Gastroesophageal sphincter (tissue), 4 donors: ENCODE measurements around the gene PATJ. TPM values are rescaled to one million over a fixed set of nuclear protein-coding genes. Genes with fewer than 3 reads are reported as not detected.
"Not testable (repeated sequence)": the region's sequence is repeated elsewhere in the genome, so short reads cannot be mapped to it uniquely, and the experiment has no call there.

Source experiments
- ATAC-seq: fragments of 150-250 bp; one replicate; pipeline ENCODE4 v1.9.1; 2016; ENCODE audit warnings: mild to moderate bottlenecking, moderate library complexity
- H3K27ac ChIP-seq, 4 donors: fragments of 200-600 bp; sonication (generic) in 3 of 4; 1 replicate in 3 of 4; 2 replicates in 1 of 4; pipeline ENCODE4 v1.5.1; 2016 to 2019
- H3K27me3 ChIP-seq: fragments of 200-600 bp; sonication (generic); one replicate; pipeline ENCODE4 v1.5.1; 2019
- H3K36me3 ChIP-seq, 2 donors: fragments of 200-600 bp; sonication (generic); one replicate each; pipeline ENCODE4 v1.5.1; 2019; ENCODE audit warnings: control low read depth in 1 of 2
- H3K4me1 ChIP-seq, 3 donors: fragments of 200-600 bp; sonication (generic); 1 replicate in 2 of 3; 2 replicates in 1 of 3; pipeline ENCODE4 v1.5.1; 2016 to 2019; ENCODE audit warnings: control low read depth in 2 of 3
- H3K4me3 ChIP-seq, 2 donors: fragments of 200-600 bp; sonication (generic); one replicate each; pipeline ENCODE4 v1.5.1; 2019; ENCODE audit warnings: mild to moderate bottlenecking in 1 of 2, moderate library complexity in 1 of 2
- H3K9me3 ChIP-seq, 3 donors: fragments of 200-600 bp; sonication (generic); one replicate each; pipeline ENCODE4 v1.5.1; 2017 to 2019; ENCODE audit warnings: control low read depth in 2 of 3
- EP300 ChIP-seq: sonication (generic); formaldehyde crosslinking; IDR thresholded peaks from one replicate; pipeline ENCODE4 v1.6.1; 2017; ENCODE audit warnings: antibody characterized with exemption, mild to moderate bottlenecking
- POLR2A ChIP-seq, 2 donors: fragments of 450-650 bp; IDR thresholded peaks; one replicate each; pipeline ENCODE4 v1.6.1; 2017; ENCODE audit warnings: antibody characterized with exemption in 2 of 2, mild to moderate bottlenecking in 2 of 2, moderate library complexity in 1 of 2
- POLR2AphosphoS5 ChIP-seq: sonication (generic); formaldehyde crosslinking; IDR thresholded peaks from one replicate; pipeline ENCODE4 v1.6.1; 2017; ENCODE audit warnings: antibody characterized with exemption
- WGBS, 2 donors: methylation state at CpG; one replicate each; pipeline ENCODE4 v1.1.5; 2018; ENCODE audit warnings: low coverage in 1 of 2; 5-methylcytosine and 5-hydroxymethylcytosine counted together
- total RNA-seq, 4 donors: library from RNA; depleted of rRNA; stranded (reverse); fragments of >200 nt; gene quantifications; one replicate each; pipeline ENCODE4 v1.1.0, GENCODE V29; 2016
- TF ChIP-seq, protein P1 (sequence below), 4 experiments: fragments of 200-600 bp in 2 of 4; fragments of 450-650 bp in 2 of 4; sonication (generic) in 1 of 4; IDR thresholded peaks; one replicate each; pipeline ENCODE4 v1.5.1; 2017 to 2019; ENCODE audit warnings: antibody characterized with exemption in 4 of 4, mild to moderate bottlenecking in 2 of 4, moderate library complexity in 2 of 4

Gene PATJ
- total RNA-seq, 4 donors from 2014 or later: 34.8 to 59.0 (median 37.1) TPM

DNA sequence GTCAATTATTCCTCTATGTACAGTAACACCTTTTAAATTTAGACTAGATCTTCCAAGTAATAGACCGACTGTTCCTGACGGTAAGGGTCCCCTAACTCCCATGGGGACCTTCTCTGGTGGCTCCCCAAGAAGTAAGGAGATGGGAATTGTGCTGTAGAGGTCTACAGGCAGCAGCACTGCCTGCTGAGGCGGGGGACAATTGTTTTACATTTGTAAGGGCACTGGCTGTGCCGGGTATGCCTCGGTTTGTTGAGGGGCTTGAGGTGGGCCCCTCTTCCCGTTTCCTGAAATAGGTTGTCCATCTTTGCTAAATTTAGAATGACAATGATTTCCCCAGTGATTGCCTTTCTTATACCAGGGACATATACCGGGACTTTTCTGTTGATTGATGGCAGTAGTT is 439.3 kb downstream of the PATJ start:
- Histone ChIP-seq H3K9me3 (no peaks in the 10 kb centered on the region), H3K36me3 (no peaks in the 10 kb centered on the region), H3K4me1 (no peaks in the 10 kb centered on the region), H3K27me3 (peaks cover 3% of the 10 kb centered on the region), H3K27ac (no peak overlapping the region), H3K4me3 (no peak overlapping the region)
- 62 to 87% methylated on average over 3 to 5 of the region's 7 CpGs for WGBS, 2 donors
- no peak for ATAC-seq
- TF ChIP-seq EP300: no peak
- TF ChIP-seq, protein P1, sequence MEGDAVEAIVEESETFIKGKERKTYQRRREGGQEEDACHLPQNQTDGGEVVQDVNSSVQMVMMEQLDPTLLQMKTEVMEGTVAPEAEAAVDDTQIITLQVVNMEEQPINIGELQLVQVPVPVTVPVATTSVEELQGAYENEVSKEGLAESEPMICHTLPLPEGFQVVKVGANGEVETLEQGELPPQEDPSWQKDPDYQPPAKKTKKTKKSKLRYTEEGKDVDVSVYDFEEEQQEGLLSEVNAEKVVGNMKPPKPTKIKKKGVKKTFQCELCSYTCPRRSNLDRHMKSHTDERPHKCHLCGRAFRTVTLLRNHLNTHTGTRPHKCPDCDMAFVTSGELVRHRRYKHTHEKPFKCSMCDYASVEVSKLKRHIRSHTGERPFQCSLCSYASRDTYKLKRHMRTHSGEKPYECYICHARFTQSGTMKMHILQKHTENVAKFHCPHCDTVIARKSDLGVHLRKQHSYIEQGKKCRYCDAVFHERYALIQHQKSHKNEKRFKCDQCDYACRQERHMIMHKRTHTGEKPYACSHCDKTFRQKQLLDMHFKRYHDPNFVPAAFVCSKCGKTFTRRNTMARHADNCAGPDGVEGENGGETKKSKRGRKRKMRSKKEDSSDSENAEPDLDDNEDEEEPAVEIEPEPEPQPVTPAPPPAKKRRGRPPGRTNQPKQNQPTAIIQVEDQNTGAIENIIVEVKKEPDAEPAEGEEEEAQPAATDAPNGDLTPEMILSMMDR (IDR thresholded peaks at IDR 0.05): no peak
- TF ChIP-seq POLR2A (IDR thresholded peaks at IDR 0.05): no peak
- no peak for TF ChIP-seq POLR2AphosphoS5

DNA sequence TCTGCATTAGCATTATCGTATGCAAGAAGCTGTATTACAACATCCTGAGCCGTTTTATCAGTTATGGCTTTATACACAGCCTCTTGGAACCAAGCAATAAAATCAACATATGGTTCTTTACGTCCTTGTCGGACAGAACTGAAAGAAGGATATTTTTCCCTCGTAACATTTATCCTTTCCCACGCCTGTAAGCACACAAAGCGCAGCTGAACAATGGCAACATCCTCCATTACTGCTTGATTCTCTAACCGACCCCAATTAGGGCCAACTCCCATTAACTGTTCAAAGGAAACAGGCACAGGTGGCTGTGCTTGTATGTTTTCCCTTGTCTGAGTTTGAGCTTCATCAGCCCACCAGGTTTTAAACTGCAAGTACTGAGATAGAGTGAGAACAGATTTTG is 439.9 kb downstream of the PATJ start:
- 77 to 80% methylated on average over 7 to 8 of the region's 8 CpGs for WGBS, 2 donors
- H3K4me3 ChIP-seq, H3K27ac ChIP-seq, H3K27me3 ChIP-seq, ATAC-seq, H3K36me3 ChIP-seq, H3K9me3 ChIP-seq, H3K4me1 ChIP-seq: not testable (repeated sequence)

DNA sequence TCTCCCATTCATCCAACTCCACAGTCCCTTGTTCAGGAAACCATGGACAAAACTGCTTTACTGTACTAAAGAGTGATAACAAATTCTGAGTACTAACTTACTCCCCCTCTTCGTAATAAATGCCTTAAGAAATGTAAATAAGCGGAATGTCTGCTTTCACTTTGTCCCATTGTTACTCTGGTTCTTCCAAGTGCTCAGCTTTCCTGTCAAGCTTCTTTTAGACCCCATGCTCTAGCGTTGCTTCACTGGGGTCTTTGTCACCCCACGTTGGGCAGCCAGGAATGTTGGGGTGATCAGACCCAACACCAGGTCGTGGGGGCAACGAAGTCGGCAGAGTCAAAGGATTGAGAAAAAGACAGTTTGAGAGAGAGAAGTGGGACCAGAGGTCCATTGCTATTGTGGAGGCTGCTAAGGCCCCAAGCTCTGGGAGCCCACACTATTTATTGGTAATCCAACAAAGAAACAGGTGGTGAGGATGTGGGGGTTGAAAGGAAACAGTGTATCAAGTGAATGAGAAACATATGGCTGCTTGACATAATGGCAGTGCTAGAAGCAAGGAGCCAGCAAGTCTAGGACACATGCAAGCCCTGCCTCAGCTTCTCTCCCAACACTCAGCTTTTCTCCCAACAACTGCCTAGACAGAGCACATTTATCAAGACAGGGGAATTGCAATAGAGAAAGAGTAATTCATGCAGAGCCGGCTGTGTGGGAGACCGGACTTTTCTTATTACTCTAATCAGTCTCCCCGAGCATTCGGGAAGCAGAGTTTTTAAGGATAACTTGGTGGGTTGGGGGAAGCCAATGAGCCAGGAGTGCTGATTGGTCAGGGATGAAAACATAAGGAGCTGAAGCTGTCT is 441.1 kb downstream of the PATJ start:
- H3K4me3 ChIP-seq, ATAC-seq, H3K36me3 ChIP-seq, H3K27me3 ChIP-seq, H3K9me3 ChIP-seq, H3K4me1 ChIP-seq, H3K27ac ChIP-seq: not testable (repeated sequence)
- 45 to 52% methylated on average over 4 to 9 of the region's 11 CpGs for WGBS, 2 donors

DNA sequence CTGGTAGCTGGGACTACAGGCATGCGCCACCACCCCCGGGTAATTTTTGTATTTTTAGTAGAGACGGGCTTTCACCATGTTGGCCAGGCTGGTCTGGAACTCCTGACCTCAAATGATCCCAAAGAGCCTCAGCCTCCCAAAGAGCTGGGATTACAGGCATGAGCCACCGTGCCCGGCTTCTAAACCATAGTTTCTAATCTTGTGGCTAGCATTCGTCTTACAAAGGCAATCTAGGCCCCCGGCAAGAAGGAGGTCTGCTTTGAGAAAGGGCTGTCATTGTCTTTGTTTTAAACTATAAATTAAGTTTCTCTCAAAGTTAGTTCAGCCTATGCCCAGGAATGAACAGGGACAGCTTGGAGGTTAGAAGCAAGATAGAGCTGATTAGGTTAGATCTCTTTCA is 442.1 kb downstream of the PATJ start:
- H3K9me3 ChIP-seq: no peaks in the 10 kb centered on the region
- TF ChIP-seq POLR2A (IDR thresholded peaks at IDR 0.05) (no peak), POLR2AphosphoS5 (no peak), EP300 (no peak)
- TF ChIP-seq, protein P1 (IDR thresholded peaks at IDR 0.05): no peak
- H3K27me3 ChIP-seq: peaks cover 3% of the 10 kb centered on the region
- no peaks in the 10 kb centered on the region for H3K36me3 ChIP-seq
- H3K27ac ChIP-seq: no peak overlapping the region
- ATAC-seq: no peak
- WGBS, 2 donors: 72 to 84% methylated on average over 5 to 6 of the region's 7 CpGs
- no peak overlapping the region for H3K4me3 ChIP-seq
- no peaks in the 10 kb centered on the region for H3K4me1 ChIP-seq

DNA sequence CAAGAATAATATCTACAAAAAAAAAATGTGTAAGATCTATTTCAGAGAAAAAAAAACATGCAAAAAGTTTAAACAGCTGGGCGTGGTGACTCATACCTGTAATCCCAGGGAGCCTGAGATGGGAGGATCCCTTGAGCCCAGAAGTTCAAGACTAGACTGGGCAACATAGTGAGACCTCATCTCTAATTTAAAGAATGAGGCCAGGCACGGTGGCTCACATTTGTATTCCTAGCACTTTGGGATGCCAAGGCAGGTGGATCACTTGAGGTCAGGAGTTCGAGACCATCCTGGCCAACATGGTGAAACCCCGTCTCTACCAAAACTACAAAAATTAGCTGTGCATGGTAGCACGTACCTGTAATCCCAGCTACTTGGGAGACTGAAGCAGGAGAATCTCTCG is 443.0 kb downstream of the PATJ start:
- H3K9me3 ChIP-seq, H3K4me3 ChIP-seq, H3K4me1 ChIP-seq, ATAC-seq, H3K27ac ChIP-seq, H3K27me3 ChIP-seq, H3K36me3 ChIP-seq: not testable (repeated sequence)
- WGBS, 2 donors: 91 to 96% methylated on average over 4 to 5 of the region's 6 CpGs

DNA sequence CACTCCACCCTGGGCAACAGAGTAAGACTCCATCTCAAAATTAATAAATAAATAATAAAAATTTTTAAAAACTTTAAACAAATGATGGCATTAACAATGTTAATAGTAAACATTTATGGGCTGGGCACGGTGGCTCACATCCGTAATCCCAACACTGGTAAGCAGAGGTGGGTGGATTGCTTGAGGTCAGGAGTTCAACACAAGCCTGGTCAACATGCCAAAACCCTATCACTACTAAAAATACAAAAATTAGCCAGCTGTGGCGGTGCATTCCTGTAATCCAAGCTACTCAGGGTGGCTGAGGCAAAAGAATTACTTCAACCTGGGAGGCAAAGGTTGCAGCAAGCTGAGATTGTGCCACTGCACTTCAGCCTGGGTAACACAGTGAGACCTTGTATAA is 443.4 kb downstream of the PATJ start:
- Histone ChIP-seq H3K9me3 (no peaks in the 10 kb centered on the region), H3K4me1 (no peaks in the 10 kb centered on the region), H3K27ac (no peak overlapping the region), H3K36me3 (no peaks in the 10 kb centered on the region), H3K4me3 (no peak overlapping the region), H3K27me3 (peaks cover 3% of the 10 kb centered on the region)
- WGBS, 2 donors: 75 to 87% methylated on average over 3 of the region's 3 CpGs
- no peak for TF ChIP-seq POLR2A (IDR thresholded peaks at IDR 0.05)
- TF ChIP-seq, protein P1 (IDR thresholded peaks at IDR 0.05): no peak
- TF ChIP-seq POLR2AphosphoS5: no peak
- TF ChIP-seq EP300: no peak
- ATAC-seq: no peak
